VCaP (cell line): ENCODE results near the gene SKP1.
A peak's percentile ranks its signal among the peaks of the same experiment; 100 is the strongest.

Experiments used
- H3K27ac ChIP-seq: fragments of 450-650 bp; 2 replicates; pipeline ENCODE4 v1.5.1; 2017
- CTCF ChIP-seq: fragments of 450-650 bp; conservative IDR thresholded peaks from 2 replicates; pipeline ENCODE4 v1.5.1; 2017; ENCODE audit warnings: mild to moderate bottlenecking, moderate library complexity

The SKP1 gene

GRCh38 chr5:134151723-134152122, 25.0 kb downstream of the SKP1 start:
- H3K27ac ChIP-seq: no peak overlapping the region
- no peak for TF ChIP-seq CTCF

GRCh38 chr5:134149571-134150303, 27.0 kb downstream of the SKP1 start:
- no peak for TF ChIP-seq CTCF
- no peak overlapping the region for H3K27ac ChIP-seq

- no peak for TF ChIP-seq CTCF
- no peak overlapping the region for H3K27ac ChIP-seq
Measured at GRCh38 chr5:134148986-134149539, 27.7 kb downstream of the SKP1 start.

- no peak for TF ChIP-seq CTCF
- H3K27ac ChIP-seq: no peak overlapping the region
Measured at GRCh38 chr5:134148316-134148715, 28.4 kb downstream of the SKP1 start.

- no peak for TF ChIP-seq CTCF
- no peak overlapping the region for H3K27ac ChIP-seq
Measured at GRCh38 chr5:134146651-134147518, 29.9 kb downstream of the SKP1 start.

- no peak overlapping the region for H3K27ac ChIP-seq
- peak; percentile 88 for TF ChIP-seq CTCF
Measured at GRCh38 chr5:134145779-134146581, 30.8 kb downstream of the SKP1 start.
